ENCODE results near the gene C16orf54. TPM values are rescaled to one million over a fixed set of nuclear protein-coding genes. Genes with fewer than 3 reads are reported as not detected.

C16orf54 gene
- total and polyA plus RNA-seq, 2 of the 4 experiments (the other 2 are of a cell fraction), result not detected

GRCh38 chr16:29784901-29785500, 39.2 kb upstream of the C16orf54 start:
- Histone ChIP-seq H4K8ac (ENCODE audit: low read depth in 2 of 2, low read length in 2 of 2) (peak overlapping the region in 1 of 2 experiments; percentile 79; a peak in 2 of 4 replicates), H4K91ac (ENCODE audit: insufficient read depth, low read depth, low read length) (no peak overlapping the region), H3K56ac (ENCODE audit: extremely low read depth, insufficient read depth, low read length) (no peak overlapping the region), H3K9me1 (ENCODE audit: insufficient read depth, low read length) (peaks cover 2% of the 10 kb centered on the region), H3K18ac (ENCODE audit: low read depth, low read length) (no peak overlapping the region), H3K36me3 (ENCODE audit: control insufficient read depth, insufficient read depth, low read length) (no peaks in the 10 kb centered on the region), H3K14ac (replicated peaks; ENCODE audit: low read depth, low read length) (no peak overlapping the region), H3K9me3 (ENCODE audit: control insufficient read depth, insufficient read depth, low read length) (no peaks in the 10 kb centered on the region), H2BK15ac (ENCODE audit: low read depth, low read length) (no peak overlapping the region), H3K4ac (ENCODE audit: low read depth, low read length) (no peak overlapping the region), H2BK120ac (ENCODE audit: low read depth, low read length) (no peak overlapping the region), H3K27me3 (ENCODE audit: control insufficient read depth, insufficient read depth, low read length) (peaks cover 21% of the 10 kb centered on the region), H2AK9ac (replicated peaks; ENCODE audit: low read depth, low read length, poor library complexity) (no peak overlapping the region), H3K4me3 (ENCODE audit: insufficient read depth, low read depth, low read length) (peak overlapping the region; percentile 12; the same call in 1 of the 2 replicates), H3K23ac (ENCODE audit: low read depth, low read length) (no peak overlapping the region), H2BK20ac (ENCODE audit: low read depth, low read length) (no peak overlapping the region), H3K27ac (ENCODE audit: insufficient read depth, low read length) (no peak overlapping the region), H3K4me1 (ENCODE audit: control insufficient read depth, insufficient read depth, low read length) (peaks cover 4% of the 10 kb centered on the region), H3K9ac (ENCODE audit: low read depth, low read length) (no peak overlapping the region), H3K79me1 (ENCODE audit: low read depth in 1 of 2, low read length in 2 of 2) (peaks cover 0 to 2% of the 10 kb centered on the region in 2 experiments; a peak in 1 of 4 replicates), H2AK5ac (ENCODE audit: low read depth, low read length) (no peak overlapping the region), H3K4me2 (ENCODE audit: low read depth, low read length) (peak overlapping the region; percentile 32), H2AFZ (replicated peaks; ENCODE audit: low read length, poor library complexity) (peak overlapping the region; percentile 93), H2BK5ac (ENCODE audit: low read depth, low read length, poor library complexity, severe bottlenecking) (no peak overlapping the region), H4K5ac (ENCODE audit: low read depth, low read length) (peak overlapping the region; percentile 25; the same call in 1 of the 2 replicates), H4K20me1 (ENCODE audit: insufficient read depth, low read length) (no peaks in the 10 kb centered on the region)
- DNase-seq (peak; percentile 22), ATAC-seq (ENCODE audit: low read depth) (peak; percentile 94)
- ChIA-PET POLR2A (ENCODE audit: unreplicated experiment) (no interaction called here), CTCF (interaction anchor here (0.6 kb wide), 1 partner anchor 8 kb away, joined by 3 read pairs; no protein-coding TSS in a partner anchor)
- TF ChIP-seq MAFK (IDR thresholded peaks at IDR 0.05; ENCODE audit: low read depth, low read length) (no peak), SMC3 (IDR thresholded peaks at IDR 0.05; ENCODE audit: low read depth, low read length) (0 out of 2 replicates have a peak, but pooled peaks have one; percentile 13), FOS (IDR thresholded peaks at IDR 0.05; ENCODE audit: low read depth, low read length) (no peak), RAD21 (IDR thresholded peaks at IDR 0.05; ENCODE audit: low read length) (peak; percentile 26; the same call in 1 of the 2 replicates), ELK1 (IDR thresholded peaks at IDR 0.05; ENCODE audit: borderline replicate concordance, low read depth, low read length) (no peak), CHD1 (IDR thresholded peaks at IDR 0.05; ENCODE audit: low read depth, low read length) (no peak)
- TF ChIP-seq, protein P1, sequence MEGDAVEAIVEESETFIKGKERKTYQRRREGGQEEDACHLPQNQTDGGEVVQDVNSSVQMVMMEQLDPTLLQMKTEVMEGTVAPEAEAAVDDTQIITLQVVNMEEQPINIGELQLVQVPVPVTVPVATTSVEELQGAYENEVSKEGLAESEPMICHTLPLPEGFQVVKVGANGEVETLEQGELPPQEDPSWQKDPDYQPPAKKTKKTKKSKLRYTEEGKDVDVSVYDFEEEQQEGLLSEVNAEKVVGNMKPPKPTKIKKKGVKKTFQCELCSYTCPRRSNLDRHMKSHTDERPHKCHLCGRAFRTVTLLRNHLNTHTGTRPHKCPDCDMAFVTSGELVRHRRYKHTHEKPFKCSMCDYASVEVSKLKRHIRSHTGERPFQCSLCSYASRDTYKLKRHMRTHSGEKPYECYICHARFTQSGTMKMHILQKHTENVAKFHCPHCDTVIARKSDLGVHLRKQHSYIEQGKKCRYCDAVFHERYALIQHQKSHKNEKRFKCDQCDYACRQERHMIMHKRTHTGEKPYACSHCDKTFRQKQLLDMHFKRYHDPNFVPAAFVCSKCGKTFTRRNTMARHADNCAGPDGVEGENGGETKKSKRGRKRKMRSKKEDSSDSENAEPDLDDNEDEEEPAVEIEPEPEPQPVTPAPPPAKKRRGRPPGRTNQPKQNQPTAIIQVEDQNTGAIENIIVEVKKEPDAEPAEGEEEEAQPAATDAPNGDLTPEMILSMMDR (conservative IDR thresholded peaks at IDR 0.05; ENCODE audit: low read depth, low read length), result peak; percentile 61
- no TSS peak for BruUV-seq (replicated peaks)
- intact Hi-C loops (cut with micrococcal nuclease) (loop anchor here (10.0 kb wide), 1 partner anchor 50 kb away; no protein-coding TSS in a partner anchor), in situ Hi-C loops (cut with MboI; ENCODE audit: low sequenced_read_pairs) (no loop called here), dilution Hi-C loops (cut with HindIII; ENCODE audit: low sequenced_read_pairs, unreplicated experiment) (no loop called here)
- WGBS, 2 experiments (ENCODE audit: extremely low coverage in 2 of 2, insufficient read length in 1 of 2), result 39% methylated on average over 6 of the region's 38 CpGs; no CpG with 5 or more reads in 1 of the 2 experiments

All from IMR-90 (cell line).